Lower leg skin (tissue), 3 donors: ENCODE results near the gene ELAC2.

Experiments used
- CTCF ChIP-seq, 3 donors: fragments of 450-650 bp; IDR thresholded peaks; one replicate each; pipeline ENCODE4 v1.5.1; 2016; ENCODE audit warnings: antibody characterized with exemption in 3 of 3, mild to moderate bottlenecking in 3 of 3, moderate library complexity in 2 of 3
- POLR2A ChIP-seq, 2 donors: fragments of 450-650 bp; IDR thresholded peaks; one replicate each; pipeline ENCODE4 v1.6.1; 2016 to 2017; ENCODE audit warnings: antibody characterized with exemption in 2 of 2, mild to moderate bottlenecking in 1 of 2, moderate library complexity in 1 of 2

- TF ChIP-seq CTCF (IDR thresholded peaks at IDR 0.05) (no peak), POLR2A (IDR thresholded peaks at IDR 0.05) (no peak)
Observed at GRCh38 chr17:12998874-12999273, 19.0 kb downstream of the ELAC2 start.
